HG02973 (cell line): Measurements from ENCODE around the gene DLGAP1.

Experiments used
- ATAC-seq: cut with Tn5 transposase; IDR thresholded peaks from one replicate; pipeline ENCODE4 v1.9.1; 2021; ENCODE audit warnings: moderate library complexity; ENCODE audit not compliant: unreplicated experiment

DLGAP1 gene

DNA sequence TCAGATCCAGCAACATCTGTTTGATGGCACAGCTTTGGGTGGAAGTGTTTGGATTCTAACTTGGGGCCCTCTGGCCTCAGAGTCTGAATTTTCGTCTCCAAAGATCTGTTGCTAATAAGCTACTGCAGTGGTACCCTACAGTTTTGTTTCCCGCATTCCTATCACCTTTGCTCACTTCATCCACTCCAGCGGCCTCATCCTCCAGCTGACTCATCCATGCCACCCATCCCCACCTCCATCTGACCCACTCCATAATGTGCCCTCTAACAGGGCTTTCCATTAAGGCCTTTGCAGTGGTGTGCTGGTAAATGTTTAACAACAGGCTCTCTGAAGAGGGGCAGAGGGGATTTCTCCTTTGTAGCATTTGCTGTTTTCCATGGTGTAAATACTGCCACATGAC is 779.7 kb downstream of the DLGAP1 start:
- ATAC-seq, result no peak

DNA sequence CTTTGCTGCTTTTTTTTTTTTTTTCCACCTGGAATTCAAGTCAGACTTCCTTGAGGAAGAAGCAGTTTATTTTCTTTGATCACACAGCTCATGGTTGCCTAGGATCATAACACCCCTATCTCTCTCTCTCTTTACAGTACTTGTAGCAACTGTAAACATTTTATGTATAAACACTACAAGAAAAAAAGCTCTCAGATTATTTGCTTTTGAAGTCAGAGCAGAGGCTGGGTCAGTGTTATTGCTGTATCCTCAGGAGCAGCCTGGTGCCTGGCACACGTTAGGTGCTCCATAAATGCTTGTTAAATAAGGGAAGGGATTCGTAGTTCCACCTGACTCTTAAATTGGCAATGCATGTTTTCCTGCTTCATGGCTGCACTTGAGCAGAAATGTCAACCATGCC is 783.9 kb downstream of the DLGAP1 start:
- no peak for ATAC-seq

DNA sequence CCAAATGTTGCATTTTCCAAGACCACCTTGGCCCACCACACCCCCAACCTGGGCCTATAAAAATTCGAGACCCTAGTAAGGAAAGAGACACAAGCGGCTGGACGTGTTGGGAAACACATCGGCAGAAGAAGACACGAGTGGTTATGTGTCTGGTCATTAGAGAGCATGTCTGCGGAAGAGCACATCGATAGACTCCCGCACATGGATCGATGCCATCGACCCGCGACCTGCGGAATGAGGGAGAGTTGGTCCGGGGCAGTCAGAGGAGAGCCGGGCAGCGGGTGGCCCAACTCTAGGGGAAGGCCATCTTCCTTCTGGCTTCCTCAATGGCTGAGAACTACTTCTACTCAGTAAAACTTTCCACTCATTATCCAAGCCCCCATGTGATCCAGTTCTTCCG is 785.7 kb downstream of the DLGAP1 start:
- no peak for ATAC-seq

DNA sequence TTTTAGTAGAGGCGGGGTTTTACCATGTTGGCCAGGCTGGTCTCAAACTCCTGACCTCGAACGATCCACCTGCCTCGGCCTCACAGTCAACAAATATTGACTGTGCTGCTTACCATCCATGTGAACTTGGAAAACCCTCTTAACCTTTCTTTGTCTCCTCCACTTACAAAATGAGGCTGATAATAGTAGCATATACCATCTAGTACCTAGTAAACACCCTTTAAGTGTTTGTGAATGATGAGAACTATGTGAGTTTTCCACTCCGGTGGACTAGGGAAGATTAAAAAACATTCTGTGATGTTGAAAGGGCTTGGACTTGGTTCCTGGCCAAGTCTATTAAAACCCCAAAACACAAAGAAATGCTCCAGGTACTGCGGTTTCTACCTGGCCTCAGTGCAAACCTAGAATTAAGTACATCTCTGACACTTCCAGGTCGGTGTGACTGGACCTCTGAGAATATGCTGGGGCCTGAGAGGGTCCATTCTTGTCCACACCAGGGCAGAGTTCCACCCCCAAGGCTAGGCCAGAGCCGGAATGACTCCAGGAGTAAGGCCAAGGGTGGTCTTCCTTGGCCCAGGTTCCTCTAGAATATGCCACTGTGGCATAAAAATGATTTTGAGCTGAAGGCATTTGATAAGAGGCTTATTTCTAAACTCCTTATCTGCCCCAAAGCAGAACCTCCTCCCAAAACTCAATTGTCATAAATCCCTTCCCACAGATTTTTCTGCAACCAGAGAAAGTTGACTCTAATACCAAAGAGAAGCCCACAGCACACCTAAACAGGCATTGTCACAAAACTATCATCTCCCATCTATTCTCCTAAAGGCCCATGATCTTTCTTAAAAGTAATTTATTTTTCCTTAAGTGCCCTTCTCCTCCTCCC is 787.6 kb downstream of the DLGAP1 start:
- ATAC-seq, result no peak

DNA sequence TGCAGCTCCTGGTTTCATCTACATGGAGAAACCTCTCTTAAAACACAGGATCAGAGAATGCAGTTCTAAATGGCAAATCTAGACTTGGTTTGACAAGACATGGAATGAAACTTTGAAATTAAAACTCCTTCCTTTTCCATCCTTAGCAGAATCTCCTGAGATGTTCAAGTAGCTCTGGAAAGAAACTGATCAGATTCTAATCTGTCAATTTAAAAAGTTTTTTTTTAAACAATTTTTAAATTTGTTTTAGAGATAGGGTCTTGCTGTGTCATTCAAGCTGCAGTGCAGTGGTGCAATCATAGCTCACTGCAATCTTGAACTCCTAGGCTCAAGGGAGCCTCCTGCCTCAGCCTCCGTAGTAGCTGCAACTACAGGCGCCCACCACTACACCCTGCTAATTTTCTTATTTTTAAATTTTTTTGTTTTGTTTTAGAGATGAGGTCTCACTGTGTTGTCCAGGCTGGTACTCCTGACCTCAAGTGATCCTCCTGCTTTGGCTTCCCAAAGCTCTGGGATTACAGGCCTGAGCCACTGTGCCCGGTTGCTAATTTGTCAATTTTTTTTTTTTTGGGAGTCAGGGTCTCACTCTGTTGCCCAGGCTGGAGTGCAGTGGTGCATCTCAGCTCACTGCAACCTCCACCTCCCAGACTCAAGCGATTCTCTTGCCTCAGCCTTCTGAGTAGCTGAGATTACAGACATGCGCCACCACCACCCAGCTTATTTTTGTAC is 788.4 kb downstream of the DLGAP1 start:
- ATAC-seq, result no peak

DNA sequence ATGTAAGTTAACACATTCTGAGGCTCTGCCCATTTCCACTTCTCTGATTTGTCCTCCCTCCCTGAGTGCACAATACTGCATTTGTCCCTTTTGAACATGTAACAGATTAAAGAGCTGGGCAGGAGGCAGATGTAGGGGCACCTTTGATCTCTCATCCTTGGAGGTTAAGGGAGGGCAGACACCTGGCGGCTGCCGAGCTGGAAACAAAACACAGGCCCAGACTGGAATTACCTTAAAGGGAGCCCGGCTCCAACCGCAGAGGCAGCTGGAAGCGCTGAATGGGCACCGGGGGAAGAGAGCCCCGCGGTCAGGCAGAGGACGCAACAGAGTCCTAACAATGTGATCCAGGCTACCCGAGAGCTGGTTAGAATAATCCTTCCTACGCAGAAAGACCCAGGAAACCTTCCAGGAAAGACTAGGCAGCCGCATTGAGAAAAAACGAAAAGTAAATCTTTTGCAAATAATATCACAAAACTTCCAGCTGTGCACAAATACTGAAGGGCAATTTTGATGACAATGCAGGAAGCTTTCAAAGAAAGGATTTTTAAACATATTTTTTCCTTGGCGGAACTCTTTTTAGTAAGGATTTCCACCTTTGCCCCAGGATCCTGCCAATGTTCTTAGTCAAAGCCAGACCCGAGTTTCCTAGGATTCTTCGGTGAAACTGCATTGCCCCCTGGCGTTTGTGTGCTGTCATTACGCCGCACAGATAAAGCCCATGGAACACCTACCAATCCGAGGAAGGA is 789.2 kb downstream of the DLGAP1 start:
- no peak for ATAC-seq

GRCh38 chr18:3665204-3665603 is 789.9 kb downstream of the DLGAP1 start:
- ATAC-seq, result no peak

GRCh38 chr18:3664563-3665178 is 790.4 kb downstream of the DLGAP1 start:
- ATAC-seq, result no peak

GRCh38 chr18:3663870-3664512 is 791.1 kb downstream of the DLGAP1 start:
- no peak for ATAC-seq

DNA sequence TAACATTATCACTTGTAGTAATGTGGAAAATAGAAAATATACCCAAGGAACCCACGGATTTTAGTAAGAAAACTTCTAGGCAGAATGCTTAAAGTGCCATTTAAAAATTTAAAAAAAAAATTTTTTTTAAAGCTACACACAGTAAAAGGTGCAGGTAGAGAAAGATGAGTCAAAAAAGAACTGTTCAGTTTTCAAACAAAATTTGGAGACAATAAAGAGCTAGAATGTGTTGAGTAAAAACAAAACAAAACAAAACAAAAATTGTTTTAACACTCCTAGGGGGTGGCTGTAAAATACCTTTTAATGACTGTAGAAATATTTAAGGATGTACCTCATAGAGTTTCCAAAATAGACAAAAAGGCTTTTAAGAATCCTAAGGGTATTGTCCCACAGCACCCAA is 793.1 kb downstream of the DLGAP1 start:
- ATAC-seq, result no peak

DNA sequence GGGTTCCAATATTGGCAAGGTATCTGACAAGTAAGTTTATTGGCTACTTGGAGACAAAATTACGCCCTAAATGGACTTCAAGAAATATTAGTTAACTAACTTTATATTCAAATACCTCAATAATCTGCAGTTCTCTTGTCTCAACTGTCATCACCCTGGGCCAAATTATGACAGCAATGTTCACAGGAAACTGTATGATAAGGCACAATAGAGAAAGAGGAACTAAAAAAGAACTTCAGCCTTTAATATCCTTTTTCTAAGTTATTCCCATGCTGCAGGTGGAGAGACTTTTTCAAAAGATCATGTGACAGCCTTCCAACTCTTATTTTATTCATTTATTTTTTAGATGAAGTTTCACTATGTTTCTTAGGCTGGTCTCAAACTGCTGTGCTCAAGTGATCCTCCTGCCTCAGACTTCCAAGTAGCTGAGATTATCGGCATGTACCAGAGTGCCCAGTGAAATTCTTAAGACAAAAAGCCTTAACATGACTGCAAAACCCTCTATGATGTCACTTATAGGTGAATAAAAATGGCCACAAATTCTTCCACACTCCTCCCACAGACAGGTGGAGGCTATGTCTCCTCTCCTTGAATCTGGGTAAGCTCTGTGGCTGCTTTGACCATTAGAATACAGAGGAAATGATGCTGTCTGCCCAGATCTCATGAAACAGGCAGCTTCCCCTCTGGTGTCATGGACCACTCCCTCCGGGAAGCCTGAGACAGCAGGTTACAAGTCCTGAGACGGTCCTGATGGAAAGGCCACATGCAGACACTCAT is 794.2 kb downstream of the DLGAP1 start:
- no peak for ATAC-seq

DNA sequence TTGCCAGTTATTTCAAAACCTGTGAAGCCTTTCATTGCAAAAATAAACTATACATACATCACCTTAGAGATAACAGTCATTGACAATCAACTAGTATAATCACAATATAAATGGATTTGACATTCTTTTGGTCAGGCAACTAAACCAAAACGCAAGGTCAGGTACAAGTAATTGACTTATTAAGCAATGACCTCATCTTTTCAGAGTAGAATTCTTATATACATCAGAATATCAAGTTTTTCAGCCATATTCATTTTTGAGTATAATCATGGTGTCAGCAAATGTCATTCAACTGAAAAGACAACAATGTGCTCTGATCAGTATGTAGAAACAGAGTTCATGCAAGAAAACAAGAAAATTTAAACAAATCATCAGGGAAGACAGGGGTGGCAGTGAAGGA is 796.6 kb downstream of the DLGAP1 start:
- no peak for ATAC-seq

- no peak for ATAC-seq
Observed at GRCh38 chr18:3655254-3656050, 799.7 kb downstream of the DLGAP1 start.

DNA sequence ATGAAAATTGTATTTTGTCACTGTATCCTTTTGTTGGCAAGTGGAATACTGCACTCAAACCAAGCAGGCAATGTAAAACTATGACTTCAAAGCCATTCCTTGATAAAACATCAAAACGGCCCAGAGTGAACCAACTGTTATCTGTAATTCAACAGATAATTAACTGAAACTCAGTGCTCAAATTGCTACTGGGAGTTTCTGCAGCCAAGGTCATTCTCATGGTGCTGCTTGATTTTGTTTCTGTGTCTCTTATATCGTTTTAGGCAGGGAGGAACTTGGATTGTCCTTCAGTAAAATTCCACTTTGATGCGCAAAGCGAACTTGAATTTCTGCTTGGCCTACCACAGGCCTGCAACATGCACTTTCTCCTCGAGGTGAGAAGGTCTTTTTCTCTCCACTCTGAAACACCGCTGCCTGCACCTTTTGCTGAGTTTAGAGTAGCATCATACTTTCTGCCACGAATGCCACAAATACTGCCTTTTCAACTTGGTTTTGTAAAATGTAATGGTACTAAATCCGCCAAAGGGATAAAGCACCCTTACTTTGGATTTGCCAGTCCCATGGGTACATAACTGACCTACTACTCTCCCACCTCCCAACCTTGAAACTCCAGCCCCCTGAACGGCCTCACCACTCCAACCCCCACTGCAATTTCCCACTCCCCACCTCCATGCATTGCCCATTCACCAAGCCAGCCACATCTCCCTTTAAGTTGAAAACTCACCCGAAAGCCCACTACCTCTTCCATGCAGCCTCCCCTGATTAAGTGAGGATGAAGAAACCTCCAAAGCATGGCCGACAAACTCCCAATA is 800.5 kb downstream of the DLGAP1 start:
- ATAC-seq, result no peak

DNA sequence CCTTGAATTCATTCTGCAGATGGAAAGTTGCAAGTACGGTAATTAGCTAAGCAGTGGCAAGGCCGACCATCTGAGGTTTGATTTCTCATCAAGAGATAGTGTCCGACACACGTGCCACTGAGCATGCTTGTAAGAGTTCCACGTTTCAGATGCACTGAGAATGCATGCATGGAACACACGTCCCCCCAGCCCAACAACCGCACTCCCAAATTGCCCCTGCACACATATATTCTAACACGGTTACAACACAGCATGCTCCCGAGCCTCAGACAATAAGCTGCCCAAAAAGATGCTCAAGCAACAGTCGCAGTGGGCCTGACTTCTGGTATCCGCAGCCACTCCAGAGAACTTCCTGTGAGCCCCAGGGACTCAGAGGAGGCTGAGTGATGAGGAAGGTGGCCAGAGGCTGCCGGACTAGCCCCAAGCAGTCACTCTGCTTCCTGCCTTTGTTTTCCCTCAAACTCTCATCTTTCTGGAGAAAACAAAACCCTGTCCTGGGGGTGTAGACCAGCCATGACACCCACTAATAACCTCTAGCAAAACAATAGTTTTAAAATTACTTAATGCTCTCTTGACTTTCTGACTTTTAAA is 801.2 kb downstream of the DLGAP1 start:
- no peak for ATAC-seq

GRCh38 chr18:3653263-3653850 is 801.8 kb downstream of the DLGAP1 start:
- no peak for ATAC-seq
